ENCODE results near the gene RASSF3. TPM values are rescaled to one million over a fixed set of nuclear protein-coding genes. Genes with fewer than 3 reads are reported as not detected.
A peak's percentile ranks its signal among the peaks of the same experiment; 100 is the strongest.

RASSF3 gene
- total RNA-seq, 1 experiment from 2014 or later, result 107 TPM

GRCh38 chr12:64739778-64740177 is 129.5 kb downstream of the RASSF3 start:
- CTCF ChIA-PET, result no interaction called here
- no peak for TF ChIP-seq POLR2AphosphoS5 (IDR thresholded peaks at IDR 0.05; ENCODE audit: low read depth, low read length)
- no peak for TF ChIP-seq TCF7L2 (IDR thresholded peaks at IDR 0.05; ENCODE audit: low read depth, low read length)
- TF ChIP-seq REST (IDR thresholded peaks at IDR 0.05; ENCODE audit: insufficient read depth in 1 of 2, low read depth in 2 of 2, low read length in 1 of 2), result no peak
- no peak for TF ChIP-seq CTCF (IDR thresholded peaks at IDR 0.05)
- no peak for TF ChIP-seq SIN3A (IDR thresholded peaks at IDR 0.05; ENCODE audit: borderline replicate concordance, insufficient read depth, low read depth, low read length)
- H3K36me3 ChIP-seq (ENCODE audit: control insufficient read depth, insufficient read depth, low read length), result peaks cover 10% of the 10 kb centered on the region; the same call in 1 of the 2 replicates
- no peaks in the 10 kb centered on the region for H3K4me1 ChIP-seq (ENCODE audit: control insufficient read depth, insufficient read depth, low read length)
- in situ Hi-C loops (cut with HindIII; ENCODE audit: low pct_unique_long_range_greater_than_20kb, low sequenced_read_pairs), result no loop called here
- ATAC-seq (peak; percentile 58), DNase-seq (ENCODE audit: low read depth, low spot score) (no peak)
- no peaks in the 10 kb centered on the region for H3K27me3 ChIP-seq (ENCODE audit: control insufficient read depth, insufficient read depth, low read length)
- no TSS peak for BruUV-seq (replicated peaks)
- intact Hi-C loops (cut with micrococcal nuclease; ENCODE audit: unreplicated experiment), result no loop called here
- no peaks in the 10 kb centered on the region for H3K9me3 ChIP-seq (ENCODE audit: control insufficient read depth, insufficient read depth, low read depth, low read length)
- POLR2A ChIA-PET, result no interaction called here
- H3K27ac ChIP-seq (ENCODE audit: low read length), result no peak overlapping the region
- H3K4me3 ChIP-seq (ENCODE audit: low read depth in 2 of 2, low read length in 2 of 2), result no peak overlapping the region

GRCh38 chr12:64740646-64741045 is 130.4 kb downstream of the RASSF3 start:
- ChIA-PET POLR2A (no interaction called here), CTCF (no interaction called here)
- H3K27me3 ChIP-seq (ENCODE audit: control insufficient read depth, insufficient read depth, low read length), result no peaks in the 10 kb centered on the region
- H3K36me3 ChIP-seq (ENCODE audit: control insufficient read depth, insufficient read depth, low read length), result peaks cover 11% of the 10 kb centered on the region; the same call in 1 of the 2 replicates
- TF ChIP-seq TCF7L2 (IDR thresholded peaks at IDR 0.05; ENCODE audit: low read depth, low read length) (no peak), REST (IDR thresholded peaks at IDR 0.05; ENCODE audit: insufficient read depth in 1 of 2, low read depth in 2 of 2, low read length in 1 of 2) (no peak), CTCF (IDR thresholded peaks at IDR 0.05) (no peak), SIN3A (IDR thresholded peaks at IDR 0.05; ENCODE audit: borderline replicate concordance, insufficient read depth, low read depth, low read length) (no peak), POLR2AphosphoS5 (IDR thresholded peaks at IDR 0.05; ENCODE audit: low read depth, low read length) (no peak)
- no peak overlapping the region for H3K4me3 ChIP-seq (ENCODE audit: low read depth in 2 of 2, low read length in 2 of 2)
- BruUV-seq (replicated peaks), result TSS peak; percentile 56
- DNase-seq (ENCODE audit: low read depth, low spot score) (no peak), ATAC-seq (no peak)
- no peaks in the 10 kb centered on the region; the same call in 1 of the 2 replicates for H3K4me1 ChIP-seq (ENCODE audit: control insufficient read depth, insufficient read depth, low read length)
- intact Hi-C loops (cut with micrococcal nuclease; ENCODE audit: unreplicated experiment) (no loop called here), in situ Hi-C loops (cut with HindIII; ENCODE audit: low pct_unique_long_range_greater_than_20kb, low sequenced_read_pairs) (no loop called here)
- no peak overlapping the region for H3K27ac ChIP-seq (ENCODE audit: low read length)
- no peaks in the 10 kb centered on the region for H3K9me3 ChIP-seq (ENCODE audit: control insufficient read depth, insufficient read depth, low read depth, low read length)

Data from Panc1 (cell line).